Measurements from ENCODE around the gene ARHGEF16.

- TF ChIP-seq CTCF (IDR thresholded peaks at IDR 0.05) (no peak), POLR2A (IDR thresholded peaks at IDR 0.05) (no peak)
Measured at GRCh38 chr1:3514404-3514803, 59.9 kb downstream of the ARHGEF16 start.

Data from heart left ventricle (tissue), 13 donors.